Umbilical cord (tissue), 2 donors: ENCODE results near the gene ADH1C. TPM values are rescaled to one million over a fixed set of nuclear protein-coding genes. Genes with fewer than 3 reads are reported as not detected.
A peak's percentile ranks its signal among the peaks of the same experiment; 100 is the strongest.
"Not testable (repeated sequence)": the region's sequence is repeated elsewhere in the genome, so short reads cannot be mapped to it uniquely, and the experiment has no call there.

Experiments used
- DNase-seq: peaks from one replicate; pipeline ENCODE4 v3.0.0-alpha.2; 2015; ENCODE audit warnings: low spot score
- total RNA-seq: library from RNA; depleted of rRNA; stranded (reverse); fragments of >200 nt; gene quantifications from one replicate; pipeline ENCODE4 v1.2.3, GENCODE V29; 2014; ENCODE audit warnings: low replicate concordance; ENCODE audit not compliant: insufficient read depth

Gene ADH1C
- total RNA-seq, 1 donor from 2014 or later, result 5.3 TPM

GRCh38 chr4:99359480-99360204 lies 7.1 kb upstream of the ADH1C start:
- DNase-seq, result no peak

- DNase-seq, result no peak
These were observed 5.4 kb upstream of the ADH1C start for GRCh38 chr4:99357948-99358347.

GRCh38 chr4:99356992-99357391 lies 4.4 kb upstream of the ADH1C start:
- no peak for DNase-seq

- not testable (repeated sequence) for DNase-seq
These were observed 3.6 kb upstream of the ADH1C start for GRCh38 chr4:99356149-99356548.

- no peak for DNase-seq
These were observed 1.1 kb downstream of the ADH1C start for GRCh38 chr4:99351487-99351886.

- DNase-seq, result no peak
These were observed 3.2 kb downstream of the ADH1C start for GRCh38 chr4:99349338-99349737.

- not testable (repeated sequence) for DNase-seq
These were observed 9.9 kb downstream of the ADH1C start for GRCh38 chr4:99342624-99343023.

- no peak for DNase-seq
These were observed 11.1 kb downstream of the ADH1C start for GRCh38 chr4:99341426-99341825.

- DNase-seq, result no peak
These were observed 13.4 kb downstream of the ADH1C start for GRCh38 chr4:99339172-99339571.

GRCh38 chr4:99336553-99336952 lies 16.0 kb downstream of the ADH1C start:
- DNase-seq, result no peak

GRCh38 chr4:99334880-99335279 lies 17.7 kb downstream of the ADH1C start:
- DNase-seq, result no peak

- no peak for DNase-seq
These were observed 21.9 kb downstream of the ADH1C start for GRCh38 chr4:99330648-99331047.

GRCh38 chr4:99329876-99330275 lies 22.7 kb downstream of the ADH1C start:
- no peak for DNase-seq

GRCh38 chr4:99324979-99325378 lies 27.6 kb downstream of the ADH1C start:
- DNase-seq, result peak; percentile 9

GRCh38 chr4:99324361-99324760 lies 28.2 kb downstream of the ADH1C start:
- no peak for DNase-seq

- no peak for DNase-seq
These were observed 28.8 kb downstream of the ADH1C start for GRCh38 chr4:99323756-99324155.

- DNase-seq, result no peak
These were observed 31.0 kb downstream of the ADH1C start, which contains the start of gene ADH1B for GRCh38 chr4:99321241-99322191. Gene ADH1B (minus strand): TSS chr4:99321401. CDS start chr4:99321331, 70 bp downstream.

- DNase-seq, result not testable (repeated sequence)
These were observed 34.7 kb downstream of the ADH1C start for GRCh38 chr4:99317811-99318210.

- DNase-seq, result no peak
These were observed 35.2 kb downstream of the ADH1C start for GRCh38 chr4:99317354-99317753.

- no peak for DNase-seq
These were observed 36.7 kb downstream of the ADH1C start for GRCh38 chr4:99315839-99316238.

- DNase-seq, result no peak
These were observed 38.3 kb downstream of the ADH1C start for GRCh38 chr4:99314211-99314610.

GRCh38 chr4:99310389-99310788 lies 42.2 kb downstream of the ADH1C start:
- DNase-seq, result no peak
